ENCODE data around the gene ZCCHC9. TPM values are rescaled to one million over a fixed set of nuclear protein-coding genes. Genes with fewer than 3 reads are reported as not detected.

ZCCHC9 gene
- total and polyA plus RNA-seq, 3 experiments from 2014 or later, result 14.7 to 41.9 (median 41.0) TPM

DNA sequence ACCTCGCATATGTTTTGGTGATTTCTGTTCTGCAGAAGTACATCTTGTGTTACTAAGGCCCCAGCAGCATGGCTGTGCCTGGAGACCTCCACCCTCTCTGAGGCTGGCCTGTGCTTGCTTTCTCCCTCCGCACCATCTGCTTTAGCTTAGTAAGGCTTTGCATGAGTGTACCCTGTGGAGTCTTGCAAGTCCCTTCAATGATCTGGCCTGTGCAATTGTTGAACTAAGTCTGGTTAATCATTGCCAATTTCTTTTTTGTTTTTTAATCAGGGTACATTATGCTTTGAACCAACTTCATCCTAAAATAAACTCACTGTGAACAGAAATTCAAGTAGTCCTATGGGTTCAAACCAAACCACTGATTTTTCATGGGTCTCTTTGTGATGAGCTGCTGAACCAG, 60.2 kb downstream of the ZCCHC9 start:
- DNase-seq, result no peak
- H3K36me3 Mint-ChIP-seq, result no peaks in the 10 kb centered on the region
- Histone ChIP-seq H3K9me3 (ENCODE audit: low read length) (no peaks in the 10 kb centered on the region), H3K4me3 (ENCODE audit: low read length) (no peak overlapping the region), H3K4me1 (ENCODE audit: insufficient read depth, low read length) (no peaks in the 10 kb centered on the region), H3K27ac (ENCODE audit: low read depth, low read length) (no peak overlapping the region), H3K36me3 (ENCODE audit: insufficient read depth, low read length) (no peaks in the 10 kb centered on the region), H3K27me3 (ENCODE audit: insufficient read depth, low read length, poor library complexity, severe bottlenecking) (no peaks in the 10 kb centered on the region)
- H3K27ac Mint-ChIP-seq, result no peak overlapping the region
- no peaks in the 10 kb centered on the region for H3K9me3 Mint-ChIP-seq
- no peak overlapping the region for H3K4me3 Mint-ChIP-seq
- POLR2A ChIA-PET, result interaction anchor here (0.6 kb wide), 1 partner anchor 1933 kb away, joined by 8 read pairs; no protein-coding TSS in a partner anchor
- CTCF ChIA-PET, result no interaction called here
- peaks cover 4 to 17% of the 10 kb centered on the region in 2 donors for H3K27me3 Mint-ChIP-seq
- no peaks in the 10 kb centered on the region for H3K4me1 Mint-ChIP-seq

Other genes with a start within 250 kb of the ZCCHC9 start
- not detected for gene CKMT2, start 68.3 kb upstream of the ZCCHC9 start, total RNA-seq
- not detected for gene CKMT2, start 68.3 kb upstream of the ZCCHC9 start, polyA plus RNA-seq
- gene ACOT12, start 92.5 kb downstream of the ZCCHC9 start, total RNA-seq, result not detected
- gene ACOT12, start 92.5 kb downstream of the ZCCHC9 start, polyA plus RNA-seq, result not detected

Measured in CD8-positive, alpha-beta memory T cell (primary cell).